IMR-90 (cell line): ENCODE data around the gene GALNT6. TPM values are rescaled to one million over a fixed set of nuclear protein-coding genes. Genes with fewer than 3 reads are reported as not detected.

ENCODE experiments used
- ATAC-seq: fragments of 200-7000 bp; cut with Tn5 transposase; 2 replicates; pipeline ENCODE4 v1.9.1; 2020; ENCODE audit warnings: low read depth, mild to moderate bottlenecking, moderate library complexity
- BruUV-seq: library from RNA; stranded (reverse); fragments of 400-500 nt; replicated peaks from 2 replicates; lab custom pipeline; 2021; lab: Mats Ljungman, UMichigan
- CTCF ChIA-PET: fragments of 300-600 bp; formaldehyde crosslinking; extraction: SDS; loops from one replicate; lab custom pipeline; 2021; ENCODE audit warnings: antibody characterized with exemption; lab: Yijun Ruan, JAX
- POLR2A ChIA-PET: fragments of 300-600 bp; sonication (Branson Sonifier 250); formaldehyde crosslinking; loops from one replicate; lab custom pipeline; 2022; ENCODE audit warnings: antibody characterized with exemption; ENCODE audit not compliant: unreplicated experiment; lab: Charles Lee
- DNase-seq: peaks from one replicate; pipeline ENCODE4 v3.0.0; 2013
- H2AFZ ChIP-seq: replicated peaks from 2 replicates; pipeline ENCODE3; 2013; ENCODE audit warnings: low read length, mild to moderate bottlenecking; ENCODE audit not compliant: poor library complexity
- H2AK5ac ChIP-seq: 2 replicates; pipeline ENCODE4 v1.6.1; 2013; ENCODE audit warnings: low read depth, low read length, inconsistent platforms
- H2AK9ac ChIP-seq: replicated peaks from 2 replicates; pipeline ENCODE3; 2013; ENCODE audit warnings: mild to moderate bottlenecking, low read depth, low read length, moderate library complexity; ENCODE audit not compliant: poor library complexity
- H2BK120ac ChIP-seq: 2 replicates; pipeline ENCODE4 v1.6.1; 2013; ENCODE audit warnings: low read depth, low read length, inconsistent platforms
- H2BK15ac ChIP-seq: 3 replicates; pipeline ENCODE4 v1.6.1; 2013; ENCODE audit warnings: low read depth, low read length, inconsistent platforms
- H2BK20ac ChIP-seq: 2 replicates; pipeline ENCODE4 v1.6.1; 2013; ENCODE audit warnings: low read depth, mild to moderate bottlenecking, inconsistent platforms, low read length, moderate library complexity
- H2BK5ac ChIP-seq: 2 replicates; pipeline ENCODE4 v1.6.1; 2013; ENCODE audit warnings: mild to moderate bottlenecking, low read depth, low read length, inconsistent platforms; ENCODE audit not compliant: poor library complexity, severe bottlenecking
- H3K14ac ChIP-seq: replicated peaks from 2 replicates; pipeline ENCODE4 v1.6.1; 2013; ENCODE audit warnings: low read depth, low read length, inconsistent platforms
- H3K18ac ChIP-seq: 2 replicates; pipeline ENCODE4 v1.6.1; 2013; ENCODE audit warnings: low read depth, low read length, control low read depth
- H3K23ac ChIP-seq: 2 replicates; pipeline ENCODE4 v1.6.1; 2013; ENCODE audit warnings: low read depth, low read length, inconsistent platforms
- H3K27ac ChIP-seq: 2 replicates; pipeline ENCODE4 v1.5.1; 2013; ENCODE audit warnings: mild to moderate bottlenecking, control low read depth, low read length; ENCODE audit not compliant: insufficient read depth
- H3K27me3 ChIP-seq: 2 replicates; pipeline ENCODE4 v1.6.1; 2013; ENCODE audit warnings: low read length; ENCODE audit not compliant: control insufficient read depth, insufficient read depth
- H3K36me3 ChIP-seq: 2 replicates; pipeline ENCODE4 v1.6.1; 2013; ENCODE audit warnings: low read length, mixed read lengths; ENCODE audit not compliant: control insufficient read depth, insufficient read depth
- H3K4ac ChIP-seq: 2 replicates; pipeline ENCODE4 v1.6.1; 2013; ENCODE audit warnings: low read depth, low read length, inconsistent platforms
- H3K4me1 ChIP-seq: 2 replicates; pipeline ENCODE4 v1.6.1; 2013; ENCODE audit warnings: low read length, mixed read lengths; ENCODE audit not compliant: control insufficient read depth, insufficient read depth
- H3K4me2 ChIP-seq: 2 replicates; pipeline ENCODE4 v1.6.1; 2013; ENCODE audit warnings: low read depth, mild to moderate bottlenecking, control low read depth, low read length, moderate library complexity
- H3K4me3 ChIP-seq: 2 replicates; pipeline ENCODE4 v1.5.1; 2013; ENCODE audit warnings: low read depth, mild to moderate bottlenecking, control low read depth, low read length, moderate library complexity; ENCODE audit not compliant: insufficient read depth
- H3K56ac ChIP-seq: 2 replicates; pipeline ENCODE4 v1.6.1; 2013; ENCODE audit warnings: low read length, inconsistent platforms; ENCODE audit not compliant: insufficient read depth; ENCODE audit errors: extremely low read depth
- H3K79me1 ChIP-seq, 2 experiments: 2 replicates each; pipeline ENCODE4 v1.6.1; 2013; ENCODE audit warnings: low read length in 2 of 2, inconsistent platforms in 1 of 2, low read depth in 1 of 2
- H3K9ac ChIP-seq: 2 replicates; pipeline ENCODE4 v1.6.1; 2013; ENCODE audit warnings: low read depth, low read length, control low read depth
- H3K9me1 ChIP-seq: 2 replicates; pipeline ENCODE4 v1.6.1; 2013; ENCODE audit warnings: low read length, inconsistent platforms; ENCODE audit not compliant: insufficient read depth
- H3K9me3 ChIP-seq: 2 replicates; pipeline ENCODE4 v1.6.1; 2013; ENCODE audit warnings: low read length; ENCODE audit not compliant: control insufficient read depth, insufficient read depth
- H4K20me1 ChIP-seq: 2 replicates; pipeline ENCODE4 v1.6.1; 2013; ENCODE audit warnings: low read length, inconsistent platforms; ENCODE audit not compliant: insufficient read depth
- H4K5ac ChIP-seq: 2 replicates; pipeline ENCODE4 v1.6.1; 2013; ENCODE audit warnings: mild to moderate bottlenecking, low read depth, low read length, control low read depth
- H4K8ac ChIP-seq, 2 experiments: 2 replicates each; pipeline ENCODE4 v1.6.1; 2013; ENCODE audit warnings: low read depth in 2 of 2, low read length in 2 of 2, control low read depth in 1 of 2, inconsistent platforms in 1 of 2
- H4K91ac ChIP-seq: 2 replicates; pipeline ENCODE4 v1.6.1; 2013; ENCODE audit warnings: low read depth, low read length, inconsistent platforms; ENCODE audit not compliant: insufficient read depth
- BHLHE40 ChIP-seq: fragments of 150-350 bp; IDR thresholded peaks from 2 replicates; pipeline ENCODE4 v1.6.1; 2016; ENCODE audit warnings: mild to moderate bottlenecking, low read depth, low read length
- CHD1 ChIP-seq: IDR thresholded peaks from 2 replicates; pipeline ENCODE4 v1.6.1; 2012; ENCODE audit warnings: low read depth, low read length, improper control_type of control experiment
- CTCF ChIP-seq: conservative IDR thresholded peaks from 2 replicates; pipeline ENCODE4 v1.5.1; 2012; ENCODE audit warnings: mild to moderate bottlenecking, low read depth, low read length, improper control_type of control experiment
- ELK1 ChIP-seq: fragments of 150-350 bp; IDR thresholded peaks from 2 replicates; pipeline ENCODE4 v1.6.1; 2016; ENCODE audit warnings: low read depth, mild to moderate bottlenecking, low read length, moderate library complexity, borderline replicate concordance
- FOS ChIP-seq: fragments of 150-350 bp; IDR thresholded peaks from 2 replicates; pipeline ENCODE4 v1.6.1; 2016; ENCODE audit warnings: low read depth, low read length
- MAZ ChIP-seq: IDR thresholded peaks from 2 replicates; pipeline ENCODE4 v1.6.1; 2012; ENCODE audit warnings: low read depth, mild to moderate bottlenecking, low read length, improper control_type of control experiment, moderate library complexity, borderline replicate concordance
- NFE2L2 ChIP-seq: fragments of 150-350 bp; IDR thresholded peaks from 2 replicates; pipeline ENCODE4 v1.6.1; 2016; ENCODE audit warnings: low read depth, mild to moderate bottlenecking, low read length
- RAD21 ChIP-seq: IDR thresholded peaks from 2 replicates; pipeline ENCODE4 v1.6.1; 2012; ENCODE audit warnings: low read length, improper control_type of control experiment
- RCOR1 ChIP-seq: IDR thresholded peaks from 2 replicates; pipeline ENCODE4 v1.6.1; 2012; ENCODE audit warnings: mild to moderate bottlenecking, low read length, improper control_type of control experiment; ENCODE audit not compliant: insufficient replicate concordance
- RFX5 ChIP-seq: IDR thresholded peaks from 2 replicates; pipeline ENCODE4 v1.8.0; 2012; ENCODE audit warnings: low read depth, mild to moderate bottlenecking, low read length, moderate library complexity
- SMC3 ChIP-seq: fragments of 150-350 bp; IDR thresholded peaks from 2 replicates; pipeline ENCODE4 v1.6.1; 2016; ENCODE audit warnings: low read depth, mild to moderate bottlenecking, antibody characterized with exemption, low read length, moderate library complexity
- USF2 ChIP-seq: fragments of 150-350 bp; IDR thresholded peaks from 2 replicates; pipeline ENCODE4 v1.6.1; 2017; ENCODE audit warnings: mild to moderate bottlenecking, antibody characterized with exemption, low read length, low read depth
- WGBS, 2 experiments: methylation state at CpG; one replicate each; pipeline versions ENCODE4 v1.1.5 to v1.1.7; 2013; ENCODE audit warnings: missing lambda C conversion rate in 2 of 2; ENCODE audit not compliant: insufficient read length in 1 of 2; ENCODE audit errors: extremely low coverage in 2 of 2; 5-methylcytosine and 5-hydroxymethylcytosine counted together
- dilution Hi-C: fragments of 300-500 bp; cut with HindIII; formaldehyde crosslinking; loops from one replicate; pipeline ENCODE4 v1.14.3; 2018; ENCODE audit warnings: low sequenced_read_pairs; ENCODE audit not compliant: unreplicated experiment
- in situ Hi-C: fragments of 300-500 bp; cut with MboI; formaldehyde crosslinking; loops from 3 replicates; pipeline ENCODE4 v1.14.3; 2019; ENCODE audit warnings: low sequenced_read_pairs, inconsistent platforms, mixed read lengths
- intact Hi-C: fragments of 100-400 bp; cut with micrococcal nuclease; formaldehyde crosslinking; loops from 2 replicates; pipeline ENCODE4 v1.10.0; 2022
- polyA plus RNA-seq, 3 experiments: library from polyadenylated mRNA; depleted of rRNA; stranded (reverse); fragments of >200 nt; gene quantifications; 2 replicates each; pipeline ENCODE4 v1.2.3, GENCODE V29; 2012; ENCODE audit warnings: low replicate concordance in 1 of 3
- total RNA-seq: library from RNA; depleted of rRNA; stranded (reverse); fragments of >200 nt; gene quantifications from 2 replicates; pipeline ENCODE4 v1.2.3, GENCODE V29; 2012

Gene GALNT6
- total and polyA plus RNA-seq, 2 of the 4 experiments (the other 2 are of a cell fraction): 17.1 to 23.7 TPM

- no peak overlapping the region for H2BK120ac ChIP-seq
- no peak overlapping the region for H4K8ac ChIP-seq
- no peak overlapping the region for H3K56ac ChIP-seq
- H3K4me2 ChIP-seq: no peak overlapping the region
- DNase-seq: no peak
- peaks cover 3% of the 10 kb centered on the region; the same call in 1 of the 2 replicates for H3K27me3 ChIP-seq
- H3K23ac ChIP-seq: no peak overlapping the region
- H4K20me1 ChIP-seq: no peaks in the 10 kb centered on the region
- H2BK15ac ChIP-seq: no peak overlapping the region
- 0 out of 2 replicates have a peak, but pooled peaks cover 1% of the 10 kb centered on the region for H3K36me3 ChIP-seq
- dilution Hi-C loops (no loop called here), intact Hi-C loops (no loop called here), in situ Hi-C loops (loop anchor here (25.0 kb wide), 1 partner anchor 846 kb away; the partner anchor contains the start of gene DIP2B)
- H3K79me1 ChIP-seq: no peaks in the 10 kb centered on the region
- no peak overlapping the region for H3K4ac ChIP-seq
- ChIA-PET CTCF (no interaction called here), POLR2A (no interaction called here)
- H3K9me1 ChIP-seq: peaks cover 7% of the 10 kb centered on the region; the same call in 1 of the 2 replicates
- no peaks in the 10 kb centered on the region for H3K9me3 ChIP-seq
- WGBS, 2 experiments: 93% methylated on average over 4 of the region's 8 CpGs; no CpG with 5 or more reads in 1 of the 2 experiments
- no TSS peak for BruUV-seq
- ATAC-seq: no peak
- H3K27ac ChIP-seq: no peak overlapping the region
- no peak overlapping the region for H2BK5ac ChIP-seq
- no peak overlapping the region for H3K14ac ChIP-seq
- H4K91ac ChIP-seq: no peak overlapping the region
- H3K18ac ChIP-seq: no peak overlapping the region
- no peak overlapping the region for H4K5ac ChIP-seq
- no peak overlapping the region for H2AK9ac ChIP-seq
- H3K4me1 ChIP-seq: peaks cover 2% of the 10 kb centered on the region
- no peak overlapping the region for H3K4me3 ChIP-seq
- TF ChIP-seq CHD1: no peak
- TF ChIP-seq FOS: no peak
- TF ChIP-seq CTCF: no peak
- TF ChIP-seq BHLHE40: no peak
- no peak for TF ChIP-seq ELK1
- TF ChIP-seq NFE2L2: no peak
- no peak for TF ChIP-seq RAD21
- TF ChIP-seq USF2: no peak
- TF ChIP-seq SMC3: no peak
- no peak for TF ChIP-seq RFX5
- no peak for TF ChIP-seq RCOR1
- TF ChIP-seq MAZ: no peak
- H2AK5ac ChIP-seq: no peak overlapping the region
- no peak overlapping the region for H3K9ac ChIP-seq
- no peak overlapping the region for H2BK20ac ChIP-seq
- H2AFZ ChIP-seq: no peak overlapping the region
Observed at GRCh38 chr12:51358496-51358895, 32.7 kb downstream of the GALNT6 start.
